KMS-11 (cell line): ENCODE measurements around the gene C1QTNF1.

ENCODE experiments used
- H2AFZ ChIP-seq: fragments of 200-600 bp; sonication (generic); 2 replicates; pipeline ENCODE4 v1.6.1; 2016; ENCODE audit warnings: antibody characterized with exemption, mixed run types, low read depth
- H3K27ac ChIP-seq: fragments of 200-600 bp; sonication (generic); 2 replicates; pipeline ENCODE4 v1.6.1; 2016; ENCODE audit warnings: mild to moderate bottlenecking, mixed run types
- H3K27me3 ChIP-seq: fragments of 200-600 bp; sonication (generic); 2 replicates; pipeline ENCODE4 v1.6.1; 2017; ENCODE audit warnings: mild to moderate bottlenecking, low read depth, mixed run types, moderate library complexity; ENCODE audit not compliant: insufficient read depth
- H3K36me3 ChIP-seq: fragments of 200-600 bp; sonication (generic); 2 replicates; pipeline ENCODE4 v1.6.1; 2017; ENCODE audit warnings: mild to moderate bottlenecking, mixed run types; ENCODE audit not compliant: insufficient read depth
- H3K4me1 ChIP-seq: fragments of 200-600 bp; sonication (generic); 2 replicates; pipeline ENCODE4 v1.6.1; 2016; ENCODE audit warnings: mild to moderate bottlenecking, low read depth, mixed run types; ENCODE audit not compliant: poor library complexity, severe bottlenecking
- H3K4me2 ChIP-seq: fragments of 200-600 bp; sonication (generic); 2 replicates; pipeline ENCODE4 v1.7.0; 2016; ENCODE audit warnings: mild to moderate bottlenecking, mixed run types
- H3K4me3 ChIP-seq: fragments of 200-600 bp; sonication (generic); IDR thresholded peaks from 2 replicates; pipeline ENCODE4 v1.6.1; 2017; ENCODE audit warnings: low read depth, low read length, mixed read lengths; ENCODE audit not compliant: insufficient read depth
- H3K79me2 ChIP-seq: fragments of 200-600 bp; sonication (generic); 2 replicates; pipeline ENCODE4 v1.6.1; 2016; ENCODE audit warnings: low read depth, mixed run types; ENCODE audit not compliant: insufficient read depth
- H3K9ac ChIP-seq: fragments of 200-600 bp; sonication (generic); 2 replicates; pipeline ENCODE4 v1.6.1; 2016; ENCODE audit warnings: mild to moderate bottlenecking, mixed run types
- H4K20me1 ChIP-seq: fragments of 200-600 bp; sonication (generic); 2 replicates; pipeline ENCODE4 v1.6.1; 2016; ENCODE audit warnings: mild to moderate bottlenecking, mixed run types; ENCODE audit not compliant: insufficient read depth
- TF ChIP-seq, protein P1 (sequence below): fragments of 200-600 bp; sonication (generic); conservative IDR thresholded peaks from 2 replicates; pipeline ENCODE4 v1.6.1; 2017; ENCODE audit warnings: low read depth, mild to moderate bottlenecking, antibody characterized with exemption, low read length, moderate library complexity, mixed read lengths

The C1QTNF1 gene

DNA sequence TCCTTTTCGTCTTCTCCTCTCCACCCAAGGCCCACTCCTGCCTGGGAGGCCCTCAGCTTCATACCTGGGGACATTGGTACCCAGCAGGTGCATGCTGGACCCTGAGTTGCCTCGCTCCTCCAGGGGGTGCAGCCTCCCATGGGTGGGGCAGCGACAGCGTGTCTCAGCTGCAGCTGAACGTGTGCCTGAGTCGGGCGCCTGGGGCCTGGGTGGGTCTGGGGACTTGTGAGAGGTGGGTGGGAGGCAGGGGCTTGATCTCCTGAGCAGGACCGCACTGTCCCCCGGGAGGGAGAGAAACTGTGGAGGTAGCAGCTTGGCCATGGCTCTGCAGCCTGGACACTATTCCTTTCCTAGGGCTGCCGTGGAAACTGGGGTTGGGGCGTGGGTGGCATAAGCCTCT is 25.9 kb downstream of the C1QTNF1 start:
- H3K27me3 ChIP-seq = peaks cover 84% of the 10 kb centered on the region
- H3K4me2 ChIP-seq = no peak overlapping the region
- no peaks in the 10 kb centered on the region for H4K20me1 ChIP-seq
- TF ChIP-seq, protein P1, sequence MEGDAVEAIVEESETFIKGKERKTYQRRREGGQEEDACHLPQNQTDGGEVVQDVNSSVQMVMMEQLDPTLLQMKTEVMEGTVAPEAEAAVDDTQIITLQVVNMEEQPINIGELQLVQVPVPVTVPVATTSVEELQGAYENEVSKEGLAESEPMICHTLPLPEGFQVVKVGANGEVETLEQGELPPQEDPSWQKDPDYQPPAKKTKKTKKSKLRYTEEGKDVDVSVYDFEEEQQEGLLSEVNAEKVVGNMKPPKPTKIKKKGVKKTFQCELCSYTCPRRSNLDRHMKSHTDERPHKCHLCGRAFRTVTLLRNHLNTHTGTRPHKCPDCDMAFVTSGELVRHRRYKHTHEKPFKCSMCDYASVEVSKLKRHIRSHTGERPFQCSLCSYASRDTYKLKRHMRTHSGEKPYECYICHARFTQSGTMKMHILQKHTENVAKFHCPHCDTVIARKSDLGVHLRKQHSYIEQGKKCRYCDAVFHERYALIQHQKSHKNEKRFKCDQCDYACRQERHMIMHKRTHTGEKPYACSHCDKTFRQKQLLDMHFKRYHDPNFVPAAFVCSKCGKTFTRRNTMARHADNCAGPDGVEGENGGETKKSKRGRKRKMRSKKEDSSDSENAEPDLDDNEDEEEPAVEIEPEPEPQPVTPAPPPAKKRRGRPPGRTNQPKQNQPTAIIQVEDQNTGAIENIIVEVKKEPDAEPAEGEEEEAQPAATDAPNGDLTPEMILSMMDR = no peak
- H2AFZ ChIP-seq = no peak overlapping the region
- H3K9ac ChIP-seq = no peak overlapping the region
- H3K4me3 ChIP-seq = no peak overlapping the region
- no peaks in the 10 kb centered on the region for H3K79me2 ChIP-seq
- no peaks in the 10 kb centered on the region for H3K36me3 ChIP-seq
- no peak overlapping the region for H3K27ac ChIP-seq
- H3K4me1 ChIP-seq = no peaks in the 10 kb centered on the region

DNA sequence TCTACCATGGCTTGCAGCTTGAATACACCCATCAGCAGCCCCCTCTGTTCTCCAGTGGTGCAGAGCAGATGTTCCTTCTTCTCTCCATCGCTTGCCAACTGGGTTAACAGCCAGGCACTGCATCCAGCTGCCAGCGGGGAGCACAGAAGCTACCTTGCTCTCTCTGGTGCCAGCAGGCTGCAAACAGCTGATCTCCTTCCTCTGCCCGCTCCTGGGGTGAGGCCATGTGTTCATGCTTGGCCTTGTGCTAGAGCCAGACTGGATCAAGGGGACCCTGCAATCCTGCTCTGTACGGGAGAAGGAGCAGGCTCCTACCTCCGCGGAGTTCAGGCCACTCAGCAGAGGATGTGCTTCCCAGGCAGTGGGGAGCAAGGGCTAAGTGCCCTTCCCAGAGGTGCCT is 26.6 kb downstream of the C1QTNF1 start:
- TF ChIP-seq, protein P1 = no peak
- Histone ChIP-seq H3K9ac (no peak overlapping the region), H3K27ac (no peak overlapping the region), H3K4me1 (no peaks in the 10 kb centered on the region), H3K36me3 (no peaks in the 10 kb centered on the region), H4K20me1 (no peaks in the 10 kb centered on the region), H2AFZ (no peak overlapping the region), H3K27me3 (peaks cover 82% of the 10 kb centered on the region), H3K79me2 (no peaks in the 10 kb centered on the region), H3K4me2 (no peak overlapping the region), H3K4me3 (no peak overlapping the region)

DNA sequence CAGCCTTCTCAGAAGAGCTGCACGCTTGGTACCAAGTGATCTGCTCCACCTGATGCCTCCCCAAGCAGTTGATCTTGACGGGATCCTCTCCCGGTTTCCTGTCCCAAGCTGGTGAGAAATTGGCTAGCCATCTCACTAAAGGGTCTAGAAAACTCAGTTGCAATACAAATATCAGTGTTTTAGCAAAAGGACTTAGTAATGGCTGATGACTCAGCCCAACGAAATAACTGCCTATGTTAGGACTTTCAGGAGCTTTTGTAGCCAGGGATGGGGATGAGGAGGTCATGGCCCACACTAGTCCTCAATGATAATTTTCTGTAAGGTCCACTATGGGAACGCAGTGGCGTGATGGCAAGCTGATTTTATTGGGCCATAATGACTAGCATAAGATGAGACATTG is 27.3 kb downstream of the C1QTNF1 start:
- Histone ChIP-seq H3K4me1 (no peaks in the 10 kb centered on the region), H3K79me2 (no peaks in the 10 kb centered on the region), H3K4me3 (no peak overlapping the region), H3K9ac (no peak overlapping the region), H3K36me3 (no peaks in the 10 kb centered on the region), H2AFZ (no peak overlapping the region), H4K20me1 (no peaks in the 10 kb centered on the region), H3K27ac (no peak overlapping the region), H3K4me2 (no peak overlapping the region), H3K27me3 (peaks cover 83% of the 10 kb centered on the region)
- TF ChIP-seq, protein P1 = no peak

DNA sequence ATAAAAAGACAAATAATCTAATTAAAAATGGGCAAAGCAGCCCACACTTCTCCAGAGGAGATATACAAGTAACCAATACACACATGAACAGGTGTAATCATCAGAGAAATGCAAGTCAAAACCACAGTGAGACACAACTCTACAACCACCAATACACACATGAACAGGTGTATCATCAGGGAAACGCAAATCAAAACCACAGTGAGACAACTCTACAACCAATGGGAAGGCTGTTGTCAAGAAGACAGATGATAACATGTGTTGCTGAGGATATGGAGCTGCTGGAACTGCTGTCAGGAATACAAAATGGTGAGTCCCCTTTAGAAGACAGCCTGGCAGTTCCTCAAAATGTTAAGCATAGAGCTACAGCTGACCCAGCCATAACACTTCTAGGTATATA is 28.2 kb downstream of the C1QTNF1 start:
- TF ChIP-seq, protein P1 = no peak
- Histone ChIP-seq H3K4me2 (no peak overlapping the region), H3K36me3 (no peaks in the 10 kb centered on the region), H3K27me3 (peaks cover 76% of the 10 kb centered on the region), H3K79me2 (no peaks in the 10 kb centered on the region), H3K9ac (no peak overlapping the region), H3K4me1 (no peaks in the 10 kb centered on the region), H4K20me1 (no peaks in the 10 kb centered on the region), H2AFZ (no peak overlapping the region), H3K4me3 (no peak overlapping the region), H3K27ac (no peak overlapping the region)
